Stomach smooth muscle (tissue), 2 donors: ENCODE measurements around the gene BICDL1.
A peak's percentile ranks its signal among the peaks of the same experiment; 100 is the strongest.

ENCODE experiments used
- H3K27ac ChIP-seq: one replicate; pipeline ENCODE4 v1.7.0; 2013; ENCODE audit warnings: mild to moderate bottlenecking, low read length, inconsistent platforms
- H3K27me3 ChIP-seq, 2 donors: one replicate each; pipeline ENCODE4 v1.7.0; 2013; ENCODE audit warnings: low read length in 2 of 2; ENCODE audit not compliant: insufficient read depth in 2 of 2, control insufficient read depth in 1 of 2
- H3K36me3 ChIP-seq, 2 donors: one replicate each; pipeline ENCODE4 v1.7.0; 2013; ENCODE audit warnings: low read length in 2 of 2; ENCODE audit not compliant: control insufficient read depth in 2 of 2, insufficient read depth in 2 of 2
- H3K4me1 ChIP-seq: one replicate; pipeline ENCODE4 v1.7.0; 2013; ENCODE audit warnings: low read length; ENCODE audit not compliant: control insufficient read depth, insufficient read depth
- H3K4me3 ChIP-seq, 2 donors: one replicate each; pipeline ENCODE4 v1.7.0; 2013; ENCODE audit warnings: low read length in 2 of 2
- H3K9ac ChIP-seq, 2 donors: one replicate each; pipeline ENCODE4 v1.7.0; 2013; ENCODE audit warnings: low read length in 2 of 2, mild to moderate bottlenecking in 1 of 2
- H3K9me3 ChIP-seq, 2 donors: one replicate each; pipeline ENCODE4 v1.7.0; 2013; ENCODE audit warnings: low read length in 2 of 2; ENCODE audit not compliant: control insufficient read depth in 2 of 2
- donor health status: healthy.
- donor health status: Pancreatic carcinoma.

BICDL1 gene

GRCh38 chr12:120116792-120117651 lies 128.0 kb downstream of the BICDL1 start:
- no peaks in the 10 kb centered on the region for H3K9me3 ChIP-seq

DNA sequence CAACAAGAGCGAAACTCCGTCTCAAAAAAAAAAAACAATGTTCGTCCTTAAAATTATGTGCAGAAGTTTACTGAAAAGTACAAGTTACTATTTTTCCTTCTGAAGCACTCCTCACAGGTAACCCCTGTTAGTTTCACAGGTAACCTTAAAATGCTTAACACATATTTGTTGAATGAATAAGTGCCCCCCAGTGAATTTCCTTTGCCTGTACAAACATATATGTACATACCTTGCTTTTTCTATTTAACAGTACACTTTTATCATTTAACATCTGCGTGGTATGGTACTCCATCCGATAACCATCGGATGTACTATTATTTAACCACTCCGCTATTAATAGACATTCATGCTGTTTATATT lies 128.9 kb downstream of the BICDL1 start:
- no peaks in the 10 kb centered on the region for H3K9me3 ChIP-seq
- H3K27me3 ChIP-seq = no peaks in the 10 kb centered on the region
- H3K4me3 ChIP-seq = peak overlapping the region; percentile 86 to 98
- H3K36me3 ChIP-seq = peaks cover 4 to 5% of the 10 kb centered on the region in 2 donors
- peaks cover 37% of the 10 kb centered on the region for H3K4me1 ChIP-seq
- H3K27ac ChIP-seq = no peak overlapping the region
- H3K9ac ChIP-seq = peak overlapping the region; percentile 21 to 80

More at GRCh38 chr12:120116792-120117651, 128.0 kb downstream of the BICDL1 start:
- Histone ChIP-seq H3K4me1 (peaks cover 37% of the 10 kb centered on the region), H3K4me3 (peak overlapping the region; percentile 86 to 98), H3K27ac (peak overlapping the region; percentile 80), H3K9ac (peak overlapping the region; percentile 80 to 83), H3K36me3 (peaks cover 5 to 6% of the 10 kb centered on the region in 2 donors), H3K27me3 (no peaks in the 10 kb centered on the region)

- peak overlapping the region in 1 of 2 donors; percentile 80 for H3K9ac ChIP-seq
- no peaks in the 10 kb centered on the region for H3K27me3 ChIP-seq
- H3K36me3 ChIP-seq = peaks cover 4 to 5% of the 10 kb centered on the region in 2 donors
- H3K4me1 ChIP-seq = peaks cover 37% of the 10 kb centered on the region
- H3K27ac ChIP-seq = no peak overlapping the region
- H3K4me3 ChIP-seq = peak overlapping the region; percentile 86 to 98
- no peaks in the 10 kb centered on the region for H3K9me3 ChIP-seq
Measured at GRCh38 chr12:120118321-120119061, 129.5 kb downstream of the BICDL1 start.

- H3K27me3 ChIP-seq = no peaks in the 10 kb centered on the region
- no peaks in the 10 kb centered on the region for H3K9me3 ChIP-seq
- H3K4me1 ChIP-seq = peaks cover 32% of the 10 kb centered on the region
- no peak overlapping the region for H3K4me3 ChIP-seq
- H3K27ac ChIP-seq = no peak overlapping the region
- H3K9ac ChIP-seq = no peak overlapping the region
- peaks cover 0 to 2% of the 10 kb centered on the region in 2 donors for H3K36me3 ChIP-seq
Measured at GRCh38 chr12:120119271-120119973, 130.4 kb downstream of the BICDL1 start.

- Histone ChIP-seq H3K4me3 (no peak overlapping the region), H3K9ac (no peak overlapping the region), H3K36me3 (peaks cover 0 to 7% of the 10 kb centered on the region in 2 donors), H3K9me3 (no peaks in the 10 kb centered on the region), H3K4me1 (peaks cover 15% of the 10 kb centered on the region), H3K27ac (no peak overlapping the region), H3K27me3 (no peaks in the 10 kb centered on the region)
Measured at GRCh38 chr12:120121343-120121742, 132.3 kb downstream of the BICDL1 start.

- Histone ChIP-seq H3K27ac (no peak overlapping the region), H3K4me1 (peaks cover 15% of the 10 kb centered on the region), H3K9ac (no peak overlapping the region), H3K27me3 (no peaks in the 10 kb centered on the region), H3K4me3 (no peak overlapping the region), H3K9me3 (no peaks in the 10 kb centered on the region), H3K36me3 (peaks cover 3 to 9% of the 10 kb centered on the region in 2 donors)
Measured at GRCh38 chr12:120121766-120122293, 132.8 kb downstream of the BICDL1 start.

- H3K27ac ChIP-seq = no peak overlapping the region
- H3K4me3 ChIP-seq = no peak overlapping the region
- no peaks in the 10 kb centered on the region for H3K4me1 ChIP-seq
- H3K36me3 ChIP-seq = peaks cover 25 to 32% of the 10 kb centered on the region in 2 donors
- no peaks in the 10 kb centered on the region for H3K9me3 ChIP-seq
- H3K27me3 ChIP-seq = no peaks in the 10 kb centered on the region
- H3K9ac ChIP-seq = no peak overlapping the region
Measured at GRCh38 chr12:120125029-120125428, 136.0 kb downstream of the BICDL1 start.

DNA sequence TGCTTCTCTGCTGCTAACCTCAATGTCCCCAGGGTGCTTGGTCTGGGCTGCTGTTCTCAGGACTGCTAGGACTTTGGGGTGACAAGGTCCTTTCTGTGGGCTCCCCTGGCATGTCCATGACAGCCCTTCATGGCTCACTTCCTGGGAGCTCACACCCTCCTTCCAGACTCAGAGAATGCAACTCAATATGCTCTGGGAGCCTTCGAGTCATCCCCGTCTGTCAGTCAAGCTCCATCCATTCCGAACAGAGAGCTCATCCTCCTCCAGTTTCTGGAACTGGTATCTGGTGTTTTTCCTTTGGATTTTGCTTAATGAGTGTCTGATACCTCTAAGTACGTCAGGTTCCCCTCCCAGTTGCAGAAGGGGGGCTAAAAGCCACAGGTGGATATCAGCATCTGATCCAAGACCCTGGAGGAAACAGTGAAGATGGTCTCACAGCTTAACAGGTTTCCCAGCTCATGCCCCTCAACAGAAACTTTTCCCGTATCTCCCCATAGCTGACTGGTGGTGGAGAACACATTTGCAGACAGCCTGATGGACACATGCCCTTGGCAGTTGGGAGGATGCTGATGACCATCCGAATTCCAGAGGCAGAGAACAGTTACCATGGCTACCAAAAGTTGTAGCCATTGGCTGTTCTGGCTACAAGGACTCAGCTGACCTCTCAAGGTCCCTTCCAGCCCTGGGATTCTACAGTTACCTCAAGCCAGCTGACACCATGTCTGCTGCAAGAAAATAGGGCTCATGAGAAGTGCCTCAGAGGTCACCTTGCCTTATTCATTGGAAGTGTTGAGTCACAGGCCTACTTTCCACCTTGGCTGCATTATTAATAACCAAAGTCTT lies 137.0 kb downstream of the BICDL1 start:
- no peaks in the 10 kb centered on the region for H3K9me3 ChIP-seq
- H3K36me3 ChIP-seq = peaks cover 34 to 41% of the 10 kb centered on the region in 2 donors
- H3K9ac ChIP-seq = no peak overlapping the region
- H3K4me1 ChIP-seq = no peaks in the 10 kb centered on the region
- no peak overlapping the region for H3K4me3 ChIP-seq
- H3K27ac ChIP-seq = no peak overlapping the region
- no peaks in the 10 kb centered on the region for H3K27me3 ChIP-seq

GRCh38 chr12:120126635-120127005 lies 137.6 kb downstream of the BICDL1 start:
- no peak overlapping the region for H3K27ac ChIP-seq

DNA sequence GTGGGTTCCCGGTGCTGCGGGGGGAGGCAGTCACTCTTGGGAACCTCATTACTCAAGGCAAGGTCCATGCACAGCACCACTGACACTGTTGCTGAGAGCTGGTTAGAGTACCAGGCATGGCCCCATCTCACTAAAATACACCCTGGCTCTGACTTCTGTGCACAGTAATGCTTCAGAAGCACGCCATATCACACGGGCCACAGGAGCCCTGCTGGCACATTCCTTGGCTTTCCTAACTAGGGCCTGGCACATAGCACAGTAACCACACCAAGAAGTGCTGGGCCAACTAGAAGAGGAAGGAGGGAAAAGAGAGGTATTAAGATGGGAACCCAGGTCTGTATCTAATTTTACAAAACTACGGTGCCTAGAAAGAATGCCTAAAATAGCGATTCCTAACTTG lies 141.0 kb downstream of the BICDL1 start:
- Histone ChIP-seq H3K9me3 (no peaks in the 10 kb centered on the region), H3K9ac (no peak overlapping the region), H3K4me1 (no peaks in the 10 kb centered on the region), H3K27me3 (no peaks in the 10 kb centered on the region), H3K36me3 (peaks cover 73 to 76% of the 10 kb centered on the region in 2 donors), H3K27ac (no peak overlapping the region), H3K4me3 (no peak overlapping the region)

More at GRCh38 chr12:120126635-120127005, 137.6 kb downstream of the BICDL1 start:
- H3K4me1 ChIP-seq = no peaks in the 10 kb centered on the region
- no peaks in the 10 kb centered on the region for H3K27me3 ChIP-seq
- no peaks in the 10 kb centered on the region for H3K9me3 ChIP-seq
- H3K9ac ChIP-seq = no peak overlapping the region
- no peak overlapping the region for H3K4me3 ChIP-seq
- H3K36me3 ChIP-seq = peaks cover 40 to 47% of the 10 kb centered on the region in 2 donors
